GM13976 (cell line): Measurements from ENCODE around the gene PGAP2.
"Not testable (repeated sequence)": the region's sequence is repeated elsewhere in the genome, so short reads cannot be mapped to it uniquely, and the experiment has no call there.

Experiments
- DNase-seq: peaks from one replicate; pipeline ENCODE4 v3.0.0; 2012; ENCODE audit warnings: low spot score
- CTCF ChIP-seq: IDR thresholded peaks from 2 replicates; pipeline ENCODE4 v1.5.1; 2012; ENCODE audit warnings: borderline replicate concordance, mild to moderate bottlenecking; ENCODE audit not compliant: insufficient read depth; ENCODE audit errors: extremely low read depth, missing control alignments, control extremely low read depth
- in situ Hi-C: fragments of 300-500 bp; cut with MboI; formaldehyde crosslinking; loops from one replicate; pipeline ENCODE4 v1.12.0; 2022; ENCODE audit warnings: low sequenced_read_pairs, mixed read lengths, inconsistent platforms; ENCODE audit not compliant: unreplicated experiment

Gene PGAP2

GRCh38 chr11:3860375-3860774 lies 52.0 kb downstream of the PGAP2 start:
- no peak for TF ChIP-seq CTCF
- no peak for DNase-seq
- in situ Hi-C loops: no loop called here

- DNase-seq, in situ Hi-C loops: not testable (repeated sequence)
Observed at GRCh38 chr11:3860898-3861393, 52.6 kb downstream of the PGAP2 start.

- in situ Hi-C loops: no loop called here
- DNase-seq: no peak
- no peak for TF ChIP-seq CTCF
Observed at GRCh38 chr11:3861683-3862082, 53.3 kb downstream of the PGAP2 start.

- no peak for TF ChIP-seq CTCF
- in situ Hi-C loops: no loop called here
- DNase-seq: no peak
Observed at GRCh38 chr11:3865388-3866193, 57.2 kb downstream of the PGAP2 start.

- in situ Hi-C loops: no loop called here
- no peak for DNase-seq
- no peak for TF ChIP-seq CTCF
Observed at GRCh38 chr11:3866206-3866605, 57.8 kb downstream of the PGAP2 start.

- in situ Hi-C loops: no loop called here
- TF ChIP-seq CTCF: no peak
- DNase-seq: no peak
Observed at GRCh38 chr11:3866836-3867208, 58.5 kb downstream of the PGAP2 start.

- in situ Hi-C loops: no loop called here
- no peak for TF ChIP-seq CTCF
- no peak for DNase-seq
Observed at GRCh38 chr11:3867209-3868091, 59.1 kb downstream of the PGAP2 start.
